ENCODE measurements around the gene DQX1. TPM values are rescaled to one million over a fixed set of nuclear protein-coding genes. Genes with fewer than 3 reads are reported as not detected.

The DQX1 gene
- total RNA-seq, 6 experiments from 2014 or later: 0.14 to 0.40 TPM; not detected in 4

- Mint-ChIP-seq H3K27me3 (ENCODE audit: insufficient read depth) (peaks cover 1% of the 10 kb centered on the region; the same call in 1 of the 2 replicates), H3K4me1 (ENCODE audit: low read depth) (peaks cover 26% of the 10 kb centered on the region), H3K4me3 (peak overlapping the region; percentile 94), H3K9me3 (no peaks in the 10 kb centered on the region), H3K36me3 (ENCODE audit: low read depth) (peaks cover 19% of the 10 kb centered on the region), H3K27ac (peak overlapping the region; percentile 89)
- no peak for DNase-seq
- no peak for TF ChIP-seq CTCF (IDR thresholded peaks at IDR 0.05)
These were observed 44.6 kb downstream of the DQX1 start for GRCh38 chr2:74481431-74481830.

GRCh38 chr2:74474899-74475298 lies 51.1 kb downstream of the DQX1 start:
- Mint-ChIP-seq H3K4me3 (no peak overlapping the region), H3K9me3 (no peaks in the 10 kb centered on the region), H3K27me3 (ENCODE audit: insufficient read depth) (peaks cover 2% of the 10 kb centered on the region), H3K36me3 (ENCODE audit: low read depth) (peaks cover 51% of the 10 kb centered on the region), H3K4me1 (ENCODE audit: low read depth) (peaks cover 14% of the 10 kb centered on the region), H3K27ac (no peak overlapping the region)
- no peak for DNase-seq
- TF ChIP-seq CTCF (IDR thresholded peaks at IDR 0.05): peak; percentile 62; the same call in 1 of the 2 replicates

GRCh38 chr2:74474481-74474880 lies 51.5 kb downstream of the DQX1 start:
- peaks cover 2% of the 10 kb centered on the region for H3K27me3 Mint-ChIP-seq (ENCODE audit: insufficient read depth)
- TF ChIP-seq CTCF (IDR thresholded peaks at IDR 0.05): no peak
- no peak for DNase-seq
- peaks cover 54% of the 10 kb centered on the region for H3K36me3 Mint-ChIP-seq (ENCODE audit: low read depth)
- no peak overlapping the region for H3K4me3 Mint-ChIP-seq
- H3K9me3 Mint-ChIP-seq: no peaks in the 10 kb centered on the region
- peaks cover 15% of the 10 kb centered on the region for H3K4me1 Mint-ChIP-seq (ENCODE audit: low read depth)
- H3K27ac Mint-ChIP-seq: no peak overlapping the region; the same call in 1 of the 2 replicates

GRCh38 chr2:74472945-74473258 lies 53.1 kb downstream of the DQX1 start:
- Mint-ChIP-seq H3K36me3 (ENCODE audit: low read depth) (peaks cover 49% of the 10 kb centered on the region), H3K4me3 (peak overlapping the region; percentile 98)

DNA sequence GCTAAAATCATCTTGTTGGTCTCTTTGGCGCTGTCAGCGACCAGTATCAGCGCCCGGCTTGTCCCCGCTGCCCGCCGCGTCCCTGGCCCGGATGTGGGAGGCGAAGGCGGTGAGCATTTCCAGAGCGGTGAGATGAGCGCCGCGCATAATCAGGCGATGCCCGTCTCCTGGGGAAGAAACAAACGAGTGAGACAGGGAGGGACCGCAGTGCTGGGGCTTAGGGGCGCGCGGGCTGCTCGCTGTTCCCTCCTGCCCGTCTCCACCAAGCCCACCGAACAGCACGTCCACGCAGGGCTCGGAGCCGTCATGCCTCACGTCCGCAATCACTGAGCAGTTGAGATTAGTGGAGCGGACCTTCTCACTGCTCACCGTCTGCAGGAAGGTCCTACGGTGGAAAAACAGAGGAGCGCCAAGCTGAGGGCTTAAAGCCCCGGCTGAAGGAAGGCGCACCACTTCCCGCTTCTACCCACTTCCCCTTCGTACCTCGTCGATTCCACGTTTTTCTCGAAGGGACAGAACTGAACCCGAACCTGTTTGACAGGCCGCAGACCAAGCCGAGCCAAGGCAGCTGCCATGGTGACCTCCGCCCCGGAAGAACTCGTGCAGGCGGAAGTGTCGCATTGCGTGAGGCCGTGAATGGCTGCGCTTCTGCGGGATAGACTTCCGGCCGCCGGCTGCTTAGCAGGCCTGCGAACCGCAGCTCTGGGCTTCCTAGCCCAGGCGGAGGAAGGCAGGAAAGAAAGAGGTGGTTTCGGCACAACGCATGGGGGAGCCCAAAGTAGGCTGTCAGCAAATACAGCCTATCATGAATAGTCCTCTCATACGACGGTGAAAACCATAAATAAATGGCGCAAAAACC lies 53.7 kb downstream of the DQX1 start, which contains the start of gene MRPL53:
Gene MRPL53, minus strand, starts transcription at position 595 of the 859 bp plus-strand sequence. Its CDS starts 20 bp downstream, at position 575.
- Mint-ChIP-seq H3K27ac (peak within 1 kb of the TSS; percentile 96), H3K4me1 (ENCODE audit: low read depth) (peaks cover 15% of the 10 kb centered on the region), H3K36me3 (ENCODE audit: low read depth) (peaks cover 46% of the 10 kb centered on the region), H3K4me3 (peak within 1 kb of the TSS; percentile 98), H3K27me3 (ENCODE audit: insufficient read depth) (peaks cover 2% of the 10 kb centered on the region), H3K9me3 (no peaks in the 10 kb centered on the region)
- TF ChIP-seq CTCF (IDR thresholded peaks at IDR 0.05): no peak
- DNase-seq: peak; percentile 90

More at GRCh38 chr2:74472945-74473258, 53.1 kb downstream of the DQX1 start:
- DNase-seq: no peak
- no peak for TF ChIP-seq CTCF (IDR thresholded peaks at IDR 0.05)
- Mint-ChIP-seq H3K4me1 (ENCODE audit: low read depth) (peaks cover 15% of the 10 kb centered on the region), H3K9me3 (no peaks in the 10 kb centered on the region), H3K27ac (peak overlapping the region; percentile 96), H3K27me3 (ENCODE audit: insufficient read depth) (peaks cover 2% of the 10 kb centered on the region)
